NCI-H2029 treated with DMSO at 0.1 percent for 48 hours (cell line): ENCODE measurements around the gene CALR.
"Not testable (repeated sequence)": the region's sequence is repeated elsewhere in the genome, so short reads cannot be mapped to it uniquely, and the experiment has no call there.

ENCODE experiments used
- DNase-seq: peaks from one replicate; lab custom pipeline; 2025; lab: John Stamatoyannopoulos, UW

The CALR gene

DNA sequence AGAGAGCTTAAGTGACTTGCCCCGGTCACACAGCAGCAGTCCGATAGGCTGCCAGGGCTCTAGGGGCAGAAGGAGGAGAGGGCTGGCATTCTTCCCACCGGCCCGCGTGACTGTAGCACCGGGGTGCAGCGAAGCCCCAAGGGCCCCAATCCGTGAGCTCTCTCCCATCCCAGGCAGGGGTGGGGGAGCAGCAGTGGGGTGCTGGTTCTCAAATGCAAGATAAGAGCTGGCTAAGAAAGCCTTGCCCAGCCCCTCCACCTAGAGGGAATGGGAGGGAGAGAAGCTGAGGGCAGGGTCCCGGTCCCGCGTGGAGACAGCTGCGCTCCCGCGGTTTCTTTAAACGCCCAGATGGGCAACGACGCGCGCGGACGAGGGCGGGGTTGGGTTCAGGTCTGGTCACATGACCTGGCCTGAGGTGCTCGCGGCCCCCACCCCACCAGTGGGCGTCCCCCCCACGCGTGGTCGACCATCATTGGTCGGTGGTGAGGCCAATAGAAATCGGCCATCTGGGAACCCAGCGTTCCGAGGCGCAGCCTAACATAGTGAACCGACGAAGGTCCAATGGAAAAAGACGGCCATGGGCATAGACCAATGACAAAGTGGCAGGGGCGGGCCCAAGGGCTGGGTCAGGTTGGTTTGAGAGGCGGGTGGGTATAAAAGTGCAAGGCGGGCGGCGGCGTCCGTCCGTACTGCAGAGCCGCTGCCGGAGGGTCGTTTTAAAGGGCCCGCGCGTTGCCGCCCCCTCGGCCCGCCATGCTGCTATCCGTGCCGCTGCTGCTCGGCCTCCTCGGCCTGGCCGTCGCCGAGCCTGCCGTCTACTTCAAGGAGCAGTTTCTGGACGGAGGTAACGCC, at the start of gene CALR:
Gene CALR (plus strand): TSS at position 683 of the 852 bp plus-strand sequence. CDS start 71 bp downstream, at position 754.
- peak; percentile 92 for DNase-seq

DNA sequence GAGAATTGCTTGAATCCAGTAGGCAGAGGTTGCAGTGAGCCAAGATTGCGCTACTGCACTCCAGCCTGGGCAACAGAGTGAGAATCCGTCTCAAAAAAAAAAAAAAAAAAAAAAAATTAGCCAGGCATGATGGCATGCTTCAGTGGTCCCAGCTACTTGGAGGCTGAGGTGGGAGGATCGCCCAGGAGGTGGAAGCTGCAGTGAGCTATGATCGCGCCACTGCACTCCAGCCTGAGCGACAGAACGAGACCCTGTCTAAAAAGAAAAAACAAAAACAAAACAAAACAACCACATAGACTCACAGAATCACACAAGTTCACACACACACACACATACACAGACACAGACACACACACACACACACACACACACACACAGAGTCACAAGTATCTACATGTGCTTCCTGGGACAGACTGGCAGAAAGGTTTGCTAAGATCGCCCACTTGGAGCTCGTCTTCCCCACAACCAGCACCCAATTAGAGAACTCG, 48.1 kb upstream of the CALR start:
- not testable (repeated sequence) for DNase-seq

DNA sequence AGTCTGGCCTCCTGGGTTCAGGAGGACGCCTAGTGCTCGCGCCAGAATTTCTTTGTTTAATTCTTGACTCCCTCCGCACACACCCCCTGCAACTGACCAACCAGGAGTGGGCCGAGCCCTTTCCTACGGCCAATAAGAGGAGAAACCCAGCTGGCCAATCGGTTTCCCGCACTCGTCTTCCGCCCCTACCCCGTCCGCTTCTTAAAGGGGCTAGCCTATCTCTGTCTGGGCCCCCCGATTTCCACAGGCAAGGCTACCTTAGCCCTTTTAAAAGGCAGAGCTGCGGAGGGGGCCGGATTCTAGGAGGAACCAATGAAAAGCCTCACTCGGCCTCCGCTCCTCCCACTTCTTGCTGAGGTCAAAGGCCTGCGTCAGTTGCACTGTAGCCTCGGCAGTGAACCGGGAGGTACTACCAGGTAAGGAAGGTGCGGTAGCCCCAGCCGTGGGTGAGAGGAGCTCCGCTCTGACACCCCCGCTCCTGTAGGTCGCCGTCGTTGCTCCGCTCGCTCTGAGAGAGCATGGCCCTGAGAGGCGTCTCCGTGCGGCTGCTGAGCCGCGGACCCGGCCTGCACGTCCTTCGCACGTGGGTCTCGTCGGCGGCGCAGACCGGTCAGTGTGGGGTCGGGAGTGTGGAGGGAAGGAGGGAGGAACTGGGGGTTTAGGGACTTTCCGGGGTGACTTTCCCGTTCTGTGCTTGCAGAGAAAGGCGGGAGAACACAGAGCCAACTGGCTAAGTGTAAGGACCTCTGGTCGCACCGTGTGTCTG, 47.4 kb upstream of the CALR start, which contains the start of gene GCDH:
Gene GCDH (plus strand): TSS at position 374 of the 766 bp plus-strand sequence. CDS start 145 bp downstream, at position 519.
- DNase-seq = peak; percentile 97

DNA sequence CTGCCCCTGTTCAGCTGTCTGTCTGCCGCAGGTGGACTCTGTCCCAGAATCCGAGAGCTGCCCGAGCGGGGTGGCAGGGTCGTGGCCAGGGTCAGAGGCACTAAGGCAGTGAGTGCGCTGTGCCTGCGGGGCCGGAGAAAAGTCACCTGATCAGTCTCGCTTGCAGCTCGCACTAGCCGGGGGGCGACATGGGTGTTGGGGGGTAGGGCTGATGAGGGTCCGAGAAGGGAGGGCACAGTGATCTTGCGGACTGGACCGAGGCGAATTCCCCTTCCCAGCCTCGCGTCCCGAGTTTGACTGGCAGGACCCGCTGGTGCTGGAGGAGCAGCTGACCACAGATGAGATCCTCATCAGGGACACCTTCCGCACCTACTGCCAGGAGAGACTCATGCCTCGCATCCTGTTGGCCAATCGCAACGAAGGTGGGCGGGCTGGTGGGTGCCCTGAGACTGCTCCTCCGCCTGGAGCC, 46.8 kb upstream of the CALR start:
- no peak for DNase-seq

DNA sequence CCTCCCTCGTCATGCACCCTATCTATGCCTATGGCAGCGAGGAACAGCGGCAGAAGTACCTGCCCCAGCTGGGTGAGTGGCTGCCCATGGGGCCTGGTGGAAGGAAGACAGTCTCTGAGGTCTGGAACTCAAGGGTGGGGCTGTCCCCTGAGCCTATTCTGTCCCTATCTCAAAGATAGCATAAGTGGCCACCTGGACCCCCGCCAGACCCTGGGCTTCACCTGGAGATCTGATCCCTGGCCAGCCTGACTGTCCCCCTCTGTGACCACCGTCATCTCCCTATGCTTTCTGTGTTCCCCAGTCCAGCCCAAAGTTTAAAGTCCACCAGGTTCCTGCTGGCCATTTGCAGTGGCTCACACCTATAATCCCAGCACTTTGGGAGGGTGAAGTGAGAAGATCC, 44.8 kb upstream of the CALR start:
- DNase-seq = no peak

DNA sequence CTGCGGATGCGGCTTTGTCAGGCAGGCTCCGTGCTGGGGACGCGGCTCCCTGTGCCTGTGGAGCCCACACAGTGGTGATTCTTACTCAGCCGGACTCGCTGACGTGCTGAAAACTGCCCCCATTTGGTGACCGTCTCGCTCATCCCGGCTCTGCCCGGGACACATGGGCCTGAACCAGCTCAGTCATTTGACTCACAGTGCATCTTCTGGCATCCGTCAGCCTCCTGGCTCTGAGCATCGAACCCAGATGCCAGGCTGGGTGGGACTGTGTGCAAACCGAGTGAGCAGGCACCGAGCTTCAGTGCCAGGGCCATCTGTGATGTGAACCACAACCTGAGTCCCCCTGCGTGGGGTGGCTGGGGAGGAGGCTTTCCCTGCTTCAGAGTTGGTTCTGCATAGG, 41.9 kb upstream of the CALR start:
- no peak for DNase-seq

DNA sequence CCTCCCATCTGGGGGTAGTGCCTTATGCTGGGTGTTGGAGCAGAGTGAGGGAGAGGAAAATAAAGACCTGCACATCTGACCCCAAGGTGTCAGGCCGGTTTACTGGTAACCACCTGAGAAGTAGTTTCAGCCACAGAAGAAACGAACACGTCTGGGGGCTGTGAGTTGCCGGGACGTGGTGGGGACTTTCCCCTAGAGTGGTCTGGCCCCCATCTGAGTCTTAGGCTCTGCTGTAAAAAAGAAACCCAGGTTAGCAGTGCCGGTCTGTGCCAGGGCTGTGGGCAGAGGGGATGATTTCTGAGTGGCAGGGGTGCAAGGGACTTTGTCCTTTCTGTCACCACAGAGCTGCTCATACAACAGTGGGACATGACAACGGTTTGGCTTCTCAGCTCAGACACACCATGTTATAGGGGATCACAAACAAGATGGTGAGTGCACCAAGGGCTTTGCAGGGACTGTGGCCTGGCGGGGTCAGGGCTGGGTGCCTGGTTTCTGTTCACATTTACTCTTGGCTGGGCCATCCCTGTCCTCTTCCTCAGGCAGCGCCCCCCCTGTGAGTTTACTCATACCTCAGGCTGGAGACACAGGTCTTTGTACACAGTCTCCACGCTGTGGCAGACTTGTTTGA, 38.4 kb upstream of the CALR start:
- no peak for DNase-seq

DNA sequence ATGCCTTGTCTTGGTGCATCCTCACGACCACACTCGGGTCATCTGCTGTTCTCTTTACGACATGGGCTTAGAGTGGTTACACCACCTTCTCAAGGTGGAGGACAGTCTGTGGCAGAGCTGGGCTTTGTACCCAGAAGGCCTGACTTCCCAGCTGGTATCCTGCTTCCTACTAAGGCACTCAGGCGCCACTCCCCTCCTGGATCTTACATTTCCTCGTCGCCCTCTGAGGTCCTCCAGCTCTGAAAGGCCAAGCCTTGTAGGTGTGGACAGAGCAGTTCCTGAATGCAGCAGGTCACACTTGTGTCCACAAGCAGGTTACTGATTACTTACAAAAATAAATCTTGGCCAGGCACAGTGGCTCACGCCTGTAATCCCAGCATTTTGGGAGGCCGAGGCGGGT, 31.2 kb upstream of the CALR start:
- no peak for DNase-seq

DNA sequence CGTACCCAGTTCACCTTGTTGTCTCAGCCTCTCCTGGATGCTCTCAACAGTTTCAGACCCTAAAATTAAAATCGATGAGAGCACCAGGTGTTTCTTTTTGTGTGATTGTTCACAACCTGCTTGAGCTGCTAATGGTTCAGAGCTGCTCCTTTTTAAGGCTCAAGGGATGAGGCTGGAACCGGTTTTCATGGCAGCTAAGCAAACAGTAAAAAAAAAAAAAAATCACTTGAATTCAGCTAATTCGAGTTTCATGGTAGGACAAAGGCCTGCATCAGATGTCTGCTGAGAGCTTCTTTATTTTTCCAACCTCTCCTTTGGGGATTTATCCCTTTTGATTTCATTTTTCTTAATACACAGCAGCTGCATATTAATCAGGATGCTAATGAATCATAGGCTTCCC, 25.8 kb upstream of the CALR start:
- DNase-seq = peak; percentile 95

DNA sequence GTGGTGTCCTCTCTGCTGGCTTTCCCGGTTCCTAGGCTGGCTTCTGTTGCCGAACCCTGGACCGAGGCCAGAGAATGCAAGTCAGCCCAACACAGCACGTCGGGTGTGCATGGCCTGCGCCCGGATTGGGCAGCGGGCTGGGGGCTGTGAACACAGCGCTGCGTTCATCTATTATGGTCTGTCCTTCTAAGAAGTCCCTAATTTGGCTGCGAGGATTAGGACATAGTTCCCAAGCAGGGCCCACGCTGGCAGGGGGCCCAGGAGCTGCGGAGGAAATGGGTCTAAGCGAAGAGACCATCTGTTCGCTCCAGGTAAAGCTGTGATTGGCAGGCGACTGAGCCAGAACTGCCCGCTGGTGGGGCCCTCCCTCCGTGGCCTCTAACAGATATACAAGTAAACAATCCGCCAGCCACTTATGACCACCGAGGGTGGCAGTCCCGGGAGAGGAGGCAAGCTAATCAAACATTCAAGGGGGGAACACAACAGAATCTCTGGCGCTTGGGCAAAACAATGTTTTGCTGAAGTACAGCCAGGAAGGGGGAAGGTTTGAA, 25.3 kb upstream of the CALR start:
- DNase-seq = peak; percentile 98

DNA sequence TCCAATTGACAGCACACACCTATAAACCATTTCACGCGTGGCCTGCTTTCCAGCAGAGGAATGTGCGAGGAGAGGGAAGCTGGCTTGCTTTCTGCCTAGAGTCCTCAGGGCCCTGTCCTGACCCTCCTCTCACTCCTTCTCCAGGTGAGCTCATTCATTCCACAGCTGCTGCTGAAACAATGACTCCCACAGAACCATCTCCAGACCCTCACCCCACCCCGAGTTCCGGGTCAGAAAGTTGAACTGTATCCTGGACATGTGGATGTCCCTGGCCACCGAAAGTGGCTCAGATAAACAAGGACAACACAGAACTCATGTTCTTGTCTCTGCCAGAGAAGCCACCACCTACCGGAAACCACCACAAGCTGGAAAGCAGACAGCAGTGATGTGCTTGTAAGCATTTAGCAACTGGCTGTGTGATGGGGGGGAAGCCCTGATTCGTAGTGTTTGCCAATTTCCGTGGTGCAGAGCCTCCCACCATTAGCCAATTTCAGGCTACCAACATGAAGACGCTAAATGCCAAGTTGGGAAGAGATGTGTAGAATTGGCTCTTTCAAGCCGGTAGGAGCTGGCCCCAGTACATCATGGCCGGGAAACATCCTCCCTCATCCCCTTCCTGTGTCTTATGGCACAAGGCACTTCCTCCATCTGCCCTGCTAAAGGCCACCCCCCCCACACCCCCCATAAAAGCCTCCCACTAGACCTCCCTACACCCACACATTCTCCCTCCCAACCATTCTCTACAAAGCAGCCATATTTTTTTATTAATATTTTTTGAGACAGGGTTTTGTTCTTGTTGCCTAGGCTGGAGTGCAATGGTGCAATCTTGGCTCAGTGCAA, 24.3 kb upstream of the CALR start:
- DNase-seq = peak; percentile 85

DNA sequence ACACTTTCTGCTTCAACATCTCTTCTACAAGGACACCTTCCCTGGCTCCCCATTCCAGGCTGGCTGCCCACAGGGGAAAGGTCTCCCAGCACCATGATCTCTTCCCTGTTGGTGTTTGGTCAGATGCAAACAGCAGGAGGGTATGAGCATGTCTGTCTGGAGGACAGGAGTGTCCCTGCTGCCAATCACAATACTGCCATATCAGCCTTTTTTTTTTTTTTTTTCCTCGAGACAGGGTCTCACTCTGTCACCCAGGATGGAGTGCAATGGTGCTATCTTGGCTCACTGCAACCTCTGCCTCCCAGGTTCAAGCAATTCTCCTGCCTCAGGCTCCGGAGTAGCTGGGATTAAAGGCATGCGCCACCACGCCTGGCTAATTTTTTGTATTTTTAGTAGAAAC, 22.5 kb upstream of the CALR start:
- DNase-seq = not testable (repeated sequence)

DNA sequence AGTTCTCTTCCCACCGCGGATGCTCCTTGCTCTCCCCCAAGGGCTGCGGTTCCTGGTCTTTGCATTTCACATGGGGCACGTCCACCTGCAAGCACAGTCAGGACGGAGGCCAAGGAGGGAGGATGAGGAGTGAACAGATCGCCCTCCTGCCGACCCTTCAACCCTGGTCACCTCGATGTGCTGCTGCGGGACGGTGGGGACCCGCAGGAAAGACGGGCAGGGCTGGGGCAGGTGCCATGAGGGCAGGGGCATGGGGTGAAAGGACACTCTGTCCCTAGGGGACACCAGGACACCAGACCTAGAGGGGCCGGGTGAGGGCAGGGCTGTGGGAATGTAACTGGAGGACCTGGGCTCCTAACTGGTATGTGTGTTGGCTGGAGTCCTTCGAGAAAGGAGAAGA, 20.2 kb upstream of the CALR start:
- DNase-seq = no peak

DNA sequence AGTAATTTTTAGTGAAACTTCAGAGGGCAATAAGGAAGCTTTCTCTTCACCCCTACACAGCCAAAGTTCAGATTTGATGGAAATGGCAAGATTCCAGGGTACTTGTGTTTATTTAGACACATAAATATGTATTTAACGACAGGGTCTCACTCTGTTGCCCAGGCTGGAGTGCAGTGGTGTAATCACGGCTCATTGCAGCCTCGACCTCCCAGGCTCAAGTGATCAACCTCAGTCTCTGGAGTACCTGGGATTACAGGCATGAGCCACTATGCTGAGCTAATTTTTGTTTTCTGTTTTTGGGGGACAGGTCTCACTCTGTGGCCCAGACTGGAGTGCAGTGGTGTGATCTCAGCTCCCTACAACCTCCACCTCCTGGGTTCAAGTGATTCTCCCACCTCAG, 17.4 kb upstream of the CALR start:
- peak; percentile 14 for DNase-seq

DNA sequence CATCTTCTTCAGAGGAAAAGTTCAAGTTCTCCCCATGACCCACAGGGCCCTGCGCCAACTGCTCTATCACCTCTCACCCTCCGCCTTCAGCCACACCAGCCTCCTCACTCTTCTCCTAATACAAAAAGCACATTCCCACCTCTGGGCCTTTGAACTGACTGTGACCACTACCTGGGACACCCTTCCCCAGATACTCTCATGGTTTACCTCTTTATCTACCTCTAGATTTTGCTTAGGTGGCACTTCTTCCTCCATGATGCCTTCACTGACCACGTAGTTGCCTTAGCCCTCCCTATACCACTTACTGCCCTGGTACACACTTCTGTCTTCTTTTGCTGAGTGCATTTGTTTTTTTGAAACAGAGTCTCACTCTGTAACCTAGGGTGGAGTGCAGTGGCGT, 15.4 kb upstream of the CALR start:
- no peak for DNase-seq

DNA sequence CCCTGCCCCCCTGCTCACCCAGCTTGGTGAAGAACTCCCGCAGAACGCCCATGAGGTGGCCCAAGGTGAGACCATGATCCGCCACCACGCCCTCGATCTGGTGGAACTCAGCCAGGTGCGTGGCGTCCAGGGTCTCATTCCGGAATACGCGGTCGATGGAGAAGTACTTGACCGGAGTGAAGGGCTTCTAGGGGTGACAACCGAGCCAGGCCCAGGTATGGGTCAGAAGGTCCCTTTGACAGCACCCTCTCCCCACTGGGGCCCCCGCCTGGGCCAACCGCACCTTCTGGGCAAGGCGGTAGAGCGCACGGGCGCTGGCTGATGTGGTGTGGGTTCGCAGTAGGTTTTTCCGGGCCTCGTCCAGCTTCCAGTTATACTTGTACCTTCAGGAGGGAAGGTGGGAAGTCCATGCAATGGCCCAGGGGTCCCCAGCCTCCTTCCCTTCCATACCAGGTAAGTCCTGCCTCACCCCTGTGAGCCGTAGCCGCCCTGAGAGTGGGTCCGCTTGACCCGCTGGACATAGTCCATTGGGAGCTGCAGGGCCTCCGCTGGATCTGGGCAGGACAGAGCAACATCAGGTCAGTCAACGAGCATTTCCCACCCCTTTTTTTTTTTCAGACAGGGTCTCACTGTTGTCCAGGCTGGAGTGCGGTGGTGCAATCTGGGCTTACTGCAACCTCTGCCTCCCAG, 13.6 kb upstream of the CALR start:
- no peak for DNase-seq

DNA sequence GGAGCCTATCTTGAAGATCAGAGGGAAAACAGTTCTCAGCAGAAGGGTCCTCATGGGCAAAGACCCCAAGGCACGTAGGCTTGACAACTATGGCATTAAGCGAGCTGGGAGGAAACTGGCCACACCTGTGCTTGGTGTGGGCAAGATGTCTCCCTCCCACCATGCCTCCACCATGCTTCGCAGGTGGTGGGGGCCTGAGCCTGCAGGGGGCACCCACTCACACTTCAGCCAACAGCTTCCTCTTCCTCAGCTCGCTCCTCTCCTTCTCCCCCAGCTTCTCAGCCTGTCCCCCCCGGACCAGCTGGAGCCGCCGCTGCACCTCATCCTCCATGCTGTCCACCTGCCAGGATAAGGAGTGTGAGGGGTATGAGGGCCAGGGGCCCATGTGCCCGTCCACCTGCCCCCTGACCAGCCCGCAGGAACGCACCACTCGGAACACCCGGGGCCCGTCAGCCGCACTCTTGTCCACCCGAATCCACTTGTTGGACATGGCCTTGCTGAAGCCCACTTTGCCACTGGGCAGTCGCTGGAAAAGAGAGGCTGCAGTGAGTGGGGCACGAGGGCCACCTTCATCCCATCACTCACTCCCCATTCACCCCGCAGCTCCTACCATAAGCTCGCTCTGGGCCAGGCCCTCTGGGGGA, 8.3 kb upstream of the CALR start:
- no peak for DNase-seq

DNA sequence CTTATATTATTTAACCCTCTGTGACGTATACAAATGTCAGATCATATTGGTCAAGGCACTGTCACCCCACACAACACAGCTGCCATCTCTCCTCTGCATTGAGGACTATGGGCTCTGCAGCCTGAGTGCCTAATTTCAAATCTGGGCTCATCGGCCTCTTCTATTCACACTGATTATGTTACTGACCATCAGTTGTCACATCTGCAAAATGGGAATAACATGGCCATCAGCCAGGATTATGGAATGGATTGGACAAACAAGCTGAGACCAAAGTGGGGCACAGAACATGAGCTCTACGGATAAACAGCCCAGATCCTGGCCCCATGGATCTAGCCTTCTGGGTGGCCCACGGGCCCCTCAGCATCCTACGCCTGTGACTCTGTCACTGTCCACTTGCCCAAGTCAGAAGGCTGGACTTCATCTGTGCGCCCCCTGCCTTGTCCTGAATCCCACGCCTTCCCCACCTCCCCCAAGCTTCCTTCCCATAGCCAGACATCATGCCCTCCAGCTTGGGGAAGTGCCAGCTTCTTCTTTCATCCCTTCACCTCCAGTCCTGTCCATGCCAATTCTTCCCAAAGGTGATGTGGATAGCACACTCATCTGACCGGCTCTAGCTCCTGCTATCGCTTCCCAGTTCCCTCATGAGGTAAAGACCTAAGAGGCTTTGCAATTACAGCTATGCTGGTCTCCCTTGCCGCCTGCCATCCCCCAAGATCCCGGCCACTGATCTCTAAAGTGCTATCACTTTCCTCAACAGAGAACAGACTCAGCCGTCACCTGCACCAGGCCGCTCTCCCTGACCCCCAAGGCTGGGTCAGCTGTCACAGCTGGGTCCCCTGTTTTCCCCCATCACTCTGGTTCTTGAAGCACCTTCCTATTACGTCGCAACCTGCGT, 5.8 kb upstream of the CALR start:
- no peak for DNase-seq
